ENCODE results near the gene PTPRG. TPM values are rescaled to one million over a fixed set of nuclear protein-coding genes. Genes with fewer than 3 reads are reported as not detected.

PTPRG gene
- total and polyA plus RNA-seq, 11 donors: 8.0 to 48.5 (median 35.4) TPM

GRCh38 chr3:61568127-61568526 lies 6.8 kb downstream of the PTPRG start:
- Histone ChIP-seq H3K27me3 (peaks cover 0 to 4% (median 0%) of the 10 kb centered on the region in 9 donors), H3K4me3 (no peak overlapping the region), H3K36me3 (no peaks in the 10 kb centered on the region), H3K4me1 (peaks cover 0 to 79% (median 34%) of the 10 kb centered on the region in 12 donors), H3K27ac (no peak overlapping the region), H3K9me3 (no peaks in the 10 kb centered on the region)
- 89 to 99% (median 93%) methylated on average over 1 of the region's 1 CpG for WGBS, 4 donors
- intact Hi-C loops (cut with DNase I): loop anchor here in 6 of 10 donors (5.0 to 10.0 kb wide), 8 partner anchors 117 to 619 kb away; no protein-coding TSS in a partner anchor
- TF ChIP-seq POLR2A (IDR thresholded peaks at IDR 0.05): no peak
- ATAC-seq: no peak
- DNase-seq: no peak

- ATAC-seq (no peak), DNase-seq (no peak)
- H3K4me1 ChIP-seq: peaks cover 0 to 77% (median 36%) of the 10 kb centered on the region in 12 donors
- intact Hi-C loops (cut with DNase I): loop anchor here in 6 of 10 donors (5.0 to 10.0 kb wide), 8 partner anchors 115 to 617 kb away; no protein-coding TSS in a partner anchor
- no peaks in the 10 kb centered on the region for H3K27me3 ChIP-seq
- H3K9me3 ChIP-seq: peaks cover 0 to 6% (median 0%) of the 10 kb centered on the region in 12 donors
- TF ChIP-seq CTCF (IDR thresholded peaks at IDR 0.05): no peak
- TF ChIP-seq POLR2A (IDR thresholded peaks at IDR 0.05): no peak
- peak overlapping the region in 1 of 12 donors; percentile 30 for H3K27ac ChIP-seq
- no peaks in the 10 kb centered on the region for H3K36me3 ChIP-seq
- 51 to 69% (median 60%) methylated on average over 2 of the region's 2 CpGs for WGBS, 4 donors
- H3K4me3 ChIP-seq: no peak overlapping the region
Observed at GRCh38 chr3:61569856-61570580, 8.6 kb downstream of the PTPRG start.

GRCh38 chr3:61570813-61571212 lies 9.4 kb downstream of the PTPRG start:
- Histone ChIP-seq H3K4me3 (no peak overlapping the region), H3K36me3 (no peaks in the 10 kb centered on the region), H3K27me3 (no peaks in the 10 kb centered on the region), H3K4me1 (peaks cover 0 to 71% (median 32%) of the 10 kb centered on the region in 12 donors), H3K27ac (peak overlapping the region in 1 of 12 donors; percentile 30), H3K9me3 (peaks cover 0 to 6% (median 0%) of the 10 kb centered on the region in 12 donors)
- DNase-seq (no peak), ATAC-seq (no peak)
- intact Hi-C loops (cut with DNase I): loop anchor here in 1 of 10 donors (10.0 kb wide), 1 partner anchor 154 kb away; no protein-coding TSS in a partner anchor
- WGBS, 4 donors: 92 to 96% (median 95%) methylated on average over 5 of the region's 5 CpGs
- TF ChIP-seq POLR2A (IDR thresholded peaks at IDR 0.05): no peak

GRCh38 chr3:61571516-61572336 lies 10.4 kb downstream of the PTPRG start:
- H3K36me3 ChIP-seq: no peaks in the 10 kb centered on the region

More at GRCh38 chr3:61571516-61572336, 10.4 kb downstream of the PTPRG start:
- peaks cover 0 to 71% (median 30%) of the 10 kb centered on the region in 12 donors for H3K4me1 ChIP-seq
- no peak for TF ChIP-seq CTCF (IDR thresholded peaks at IDR 0.05)
- H3K27ac ChIP-seq: no peak overlapping the region
- peak in 2 of 5 donors; percentile 38 to 46 for DNase-seq
- no peak overlapping the region for H3K4me3 ChIP-seq
- H3K9me3 ChIP-seq: peaks cover 0 to 6% (median 0%) of the 10 kb centered on the region in 12 donors
- intact Hi-C loops (cut with DNase I): loop anchor here in 1 of 10 donors (10.0 kb wide), 1 partner anchor 153 kb away; no protein-coding TSS in a partner anchor
- ATAC-seq: peak in 2 of 4 donors; percentile 61 to 72
- WGBS, 4 donors: 59 to 74% (median 66%) methylated on average over 5 of the region's 5 CpGs
- H3K27me3 ChIP-seq: no peaks in the 10 kb centered on the region
